GM12875 (cell line): ENCODE measurements around the gene UNKL.

Experiments used
- H3K4me3 ChIP-seq: one replicate; pipeline ENCODE4 v1.5.1; 2011; ENCODE audit warnings: low read depth, low read length, control low read depth
- CTCF ChIP-seq: IDR thresholded peaks from 2 replicates; pipeline ENCODE4 v1.5.1; 2011; ENCODE audit warnings: low read depth, mild to moderate bottlenecking, control low read depth, inconsistent platforms, low read length, moderate library complexity, borderline replicate concordance; ENCODE audit not compliant: insufficient read depth

UNKL gene

GRCh38 chr16:1324286-1324826 is 90.1 kb downstream of the UNKL start:
- no peak overlapping the region for H3K4me3 ChIP-seq
- TF ChIP-seq CTCF: no peak

GRCh38 chr16:1323296-1324239 is 90.9 kb downstream of the UNKL start:
- H3K4me3 ChIP-seq: no peak overlapping the region
- no peak for TF ChIP-seq CTCF

GRCh38 chr16:1322407-1322806 is 92.1 kb downstream of the UNKL start:
- no peak overlapping the region for H3K4me3 ChIP-seq
- no peak for TF ChIP-seq CTCF

- H3K4me3 ChIP-seq: no peak overlapping the region
- TF ChIP-seq CTCF: no peak
These were observed 93.8 kb downstream of the UNKL start for GRCh38 chr16:1320658-1321240.

GRCh38 chr16:1320097-1320496 is 94.4 kb downstream of the UNKL start:
- no peak overlapping the region for H3K4me3 ChIP-seq
- TF ChIP-seq CTCF: no peak

- no peak for TF ChIP-seq CTCF
- H3K4me3 ChIP-seq: no peak overlapping the region
These were observed 95.5 kb downstream of the UNKL start for GRCh38 chr16:1319041-1319440.

- no peak overlapping the region for H3K4me3 ChIP-seq
- TF ChIP-seq CTCF: no peak
These were observed 96.3 kb downstream of the UNKL start for GRCh38 chr16:1318268-1318545.
